G401 (cell line): Measurements from ENCODE around the gene GOLGA8O. TPM values are rescaled to one million over a fixed set of nuclear protein-coding genes. Genes with fewer than 3 reads are reported as not detected.
"Not testable (repeated sequence)": the region's sequence is repeated elsewhere in the genome, so short reads cannot be mapped to it uniquely, and the experiment has no call there.

Experiments used
- DNase-seq: peaks from one replicate; pipeline ENCODE4 v3.0.0-alpha.2; 2015; ENCODE audit warnings: low spot score
- in situ Hi-C: cut with HindIII; loops from 2 replicates; pipeline ENCODE4 v1.10.0; 2016; ENCODE audit warnings: low sequenced_read_pairs, mixed read lengths
- total RNA-seq: library from RNA; depleted of rRNA; stranded (reverse); fragments of >200 nt; shearing (Covaris generic); gene quantifications from 2 replicates; pipeline ENCODE4 v1.2.3, GENCODE V29; 2014; rRNA removed

GOLGA8O gene
- not detected in 2 replicates for total RNA-seq

GRCh38 chr15:32455534-32455933, at the start of gene GOLGA8O:
Gene GOLGA8O, minus strand, starts transcription at chr15:32455634. Its CDS starts 98 bp downstream, at chr15:32455536.
- in situ Hi-C loops, result not testable (repeated sequence)

GRCh38 chr15:32504152-32504811, 48.8 kb upstream of the GOLGA8O start:
- DNase-seq, in situ Hi-C loops: not testable (repeated sequence)

More at GRCh38 chr15:32455534-32455933, at the start of gene GOLGA8O:
- DNase-seq, result not testable (repeated sequence)

DNA sequence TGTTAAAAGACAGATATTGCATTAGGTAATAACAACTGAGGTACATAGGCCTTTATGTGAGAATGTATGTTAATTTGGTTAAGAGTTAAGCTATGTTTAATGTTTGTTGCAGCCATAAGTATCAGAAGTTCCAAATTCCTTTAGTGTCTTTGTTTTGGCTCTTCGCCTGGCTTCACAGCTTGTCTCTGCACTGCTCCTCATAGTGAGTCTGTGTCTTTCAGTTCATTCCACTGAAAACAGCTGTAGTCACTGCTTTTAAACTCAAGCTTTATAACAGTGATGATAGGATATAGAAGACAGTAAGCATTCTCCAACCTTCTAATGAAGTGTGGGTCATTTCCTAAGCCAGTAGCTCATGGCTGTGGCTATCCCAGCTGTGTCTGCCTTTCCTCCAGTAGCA, 47.5 kb upstream of the GOLGA8O start:
- DNase-seq, in situ Hi-C loops: not testable (repeated sequence)

DNA sequence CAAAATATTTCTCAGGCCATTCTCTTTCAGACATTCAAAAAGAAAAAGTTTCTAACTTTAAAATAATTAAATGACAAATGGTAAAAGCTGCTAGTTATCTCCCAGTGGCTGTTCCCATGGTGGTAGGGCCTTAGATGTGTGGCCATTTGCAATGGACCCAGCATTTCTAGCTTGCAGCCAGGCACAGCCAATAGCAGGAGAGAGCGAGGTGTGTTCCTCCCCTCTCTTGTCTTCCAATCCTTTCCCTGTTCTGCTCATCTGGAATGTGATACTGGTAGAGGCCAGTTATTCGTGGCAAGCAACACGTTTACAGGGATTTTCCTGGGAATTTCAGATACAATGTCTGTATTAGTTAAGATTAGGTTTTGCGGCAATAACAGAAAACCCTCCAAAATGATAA, 37.3 kb upstream of the GOLGA8O start:
- DNase-seq, in situ Hi-C loops: not testable (repeated sequence)

DNA sequence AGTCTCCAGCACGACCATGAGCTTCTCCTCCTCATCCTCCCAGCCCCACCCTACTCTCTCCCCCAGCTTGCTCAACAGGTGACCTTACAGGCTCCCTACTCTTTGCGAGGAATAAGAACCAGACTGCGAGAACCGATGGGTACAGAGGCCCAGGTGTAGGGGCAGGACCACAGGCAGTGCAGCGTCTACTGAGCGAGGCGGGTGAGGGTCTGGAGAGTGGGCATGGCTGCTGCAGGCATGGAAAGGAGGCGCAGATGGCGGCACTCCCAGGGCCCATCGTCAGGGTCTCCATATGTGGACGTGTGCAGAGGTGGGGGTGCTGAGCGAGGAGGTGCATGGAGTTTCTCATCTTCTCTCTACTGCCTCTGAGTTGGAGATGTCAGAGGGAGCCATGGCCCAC, 31.0 kb upstream of the GOLGA8O start:
- in situ Hi-C loops, DNase-seq: not testable (repeated sequence)

- not testable (repeated sequence) for DNase-seq
Measured at GRCh38 chr15:32483377-32483776, 27.9 kb upstream of the GOLGA8O start.

DNA sequence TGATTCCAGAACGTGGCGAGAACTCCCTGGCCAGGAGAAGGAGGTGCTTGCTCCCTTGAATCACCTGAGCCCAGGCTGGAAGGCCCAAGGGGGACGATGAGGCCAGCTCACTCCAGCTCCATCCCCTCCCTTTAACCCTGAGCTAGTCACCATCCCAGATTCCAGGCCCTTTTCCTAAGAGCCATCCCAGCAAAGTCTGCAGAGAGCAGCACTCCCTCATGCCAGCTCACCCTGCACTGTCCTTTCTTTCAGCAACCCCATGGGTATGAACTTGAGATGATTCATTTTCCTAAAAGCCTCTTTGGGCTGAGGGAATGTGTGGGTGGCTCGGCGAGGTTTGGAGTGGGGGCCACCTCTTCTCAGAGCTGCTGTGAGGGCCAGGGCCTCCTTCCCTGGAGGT, 26.2 kb upstream of the GOLGA8O start:
- DNase-seq, in situ Hi-C loops: not testable (repeated sequence)

More at GRCh38 chr15:32483377-32483776, 27.9 kb upstream of the GOLGA8O start:
- in situ Hi-C loops, result not testable (repeated sequence)

DNA sequence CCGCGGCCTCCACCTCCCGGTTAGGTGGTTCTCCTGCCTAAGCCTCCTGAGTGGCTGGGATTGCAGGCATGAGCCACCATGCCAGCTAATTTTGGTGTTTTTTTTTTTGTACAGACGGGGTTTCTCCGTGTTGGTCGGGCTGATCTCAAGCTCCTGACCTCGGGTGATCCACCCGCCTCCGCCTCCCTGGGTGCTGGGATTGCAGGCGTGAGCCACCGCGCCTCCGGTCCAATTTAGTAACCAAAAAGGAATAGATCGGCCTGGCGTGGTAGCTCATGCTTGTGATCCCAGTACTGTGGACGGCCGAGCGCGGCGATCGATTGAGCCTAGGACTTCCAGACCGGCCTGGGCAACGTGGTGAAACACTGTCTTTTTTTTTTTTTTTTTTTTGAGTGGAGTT, 12.6 kb upstream of the GOLGA8O start:
- in situ Hi-C loops, result not testable (repeated sequence)

GRCh38 chr15:32440445-32440977, 14.9 kb downstream of the GOLGA8O start:
- in situ Hi-C loops, DNase-seq: not testable (repeated sequence)

More for the DNA sequence above, 12.6 kb upstream of the GOLGA8O start:
- DNase-seq, result not testable (repeated sequence)

GRCh38 chr15:32434102-32434963, 21.1 kb downstream of the GOLGA8O start:
- in situ Hi-C loops, DNase-seq: not testable (repeated sequence)

- DNase-seq, in situ Hi-C loops: not testable (repeated sequence)
Measured at GRCh38 chr15:32427635-32428034, 27.8 kb downstream of the GOLGA8O start.

DNA sequence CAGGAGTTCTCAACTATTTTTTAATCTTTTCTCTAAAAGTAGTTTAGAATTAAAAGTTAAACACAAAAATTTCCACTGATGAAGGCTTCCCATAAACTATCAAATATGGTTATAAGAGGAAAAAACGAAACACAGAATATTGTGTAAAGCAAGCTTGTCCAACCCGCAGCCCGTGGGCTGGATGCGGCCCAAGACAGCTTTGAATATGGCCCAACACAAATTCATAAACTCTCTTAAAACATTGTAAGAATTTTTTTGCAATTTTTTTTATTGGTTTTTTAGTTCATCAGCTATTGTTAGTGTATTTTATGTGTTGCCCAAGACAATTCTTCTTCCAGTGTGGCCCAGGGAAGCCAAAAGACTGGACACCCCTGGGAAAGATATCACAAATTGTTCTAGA, 28.9 kb downstream of the GOLGA8O start:
- in situ Hi-C loops, DNase-seq: not testable (repeated sequence)

- in situ Hi-C loops, DNase-seq: not testable (repeated sequence)
Measured at GRCh38 chr15:32407903-32408302, 47.5 kb downstream of the GOLGA8O start.

DNA sequence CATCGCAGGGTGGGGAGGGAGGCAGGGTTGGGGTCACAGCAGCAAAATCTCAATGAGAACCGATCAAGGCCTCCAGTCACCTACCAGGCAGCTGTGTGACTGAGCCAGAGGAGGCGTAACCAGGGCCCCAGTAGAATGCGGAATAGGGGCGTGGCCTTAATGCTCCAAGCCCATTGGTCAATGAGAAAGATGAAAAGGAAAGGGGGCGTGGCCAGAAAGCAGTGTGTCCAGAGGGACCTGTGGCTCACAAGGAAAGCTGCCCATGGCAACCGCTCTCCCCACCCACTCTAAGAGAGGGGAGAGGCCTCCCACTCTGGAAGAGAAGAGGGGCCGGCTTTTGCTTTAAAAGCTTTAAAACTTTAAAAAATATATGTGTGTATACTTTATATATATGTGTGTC, 52.2 kb downstream of the GOLGA8O start, which contains the start of gene GOLGA8K:
TSS of gene GOLGA8K (minus strand) at position 101 of the 400 bp plus-strand sequence. CDS start at position 3, 98 bp downstream.
- in situ Hi-C loops, DNase-seq: not testable (repeated sequence)

GRCh38 chr15:32396522-32396921, 58.9 kb downstream of the GOLGA8O start:
- in situ Hi-C loops, result not testable (repeated sequence)

More at GRCh38 chr15:32396522-32396921, 58.9 kb downstream of the GOLGA8O start:
- DNase-seq, result not testable (repeated sequence)

Other genes with a start within 250 kb of the GOLGA8O start
- gene GOLGA8K, start 52.3 kb downstream of the GOLGA8O start, total RNA-seq, result not detected in 2 replicates
- 0.62 TPM in 1 of 2 replicates, not detected in the other for gene GOLGA8N, start 137.8 kb upstream of the GOLGA8O start, total RNA-seq
- gene ARHGAP11A, start 159.9 kb upstream of the GOLGA8O start, total RNA-seq, result 29.0 and 44.1 TPM in 2 replicates
- 0.18 TPM in 1 of 2 replicates, not detected in the other for gene SCG5, start 186.1 kb upstream of the GOLGA8O start, total RNA-seq